ENCODE measurements around the gene ADH5.
"Not testable (repeated sequence)": the region's sequence is repeated elsewhere in the genome, so short reads cannot be mapped to it uniquely, and the experiment has no call there.

The ADH5 gene

DNA sequence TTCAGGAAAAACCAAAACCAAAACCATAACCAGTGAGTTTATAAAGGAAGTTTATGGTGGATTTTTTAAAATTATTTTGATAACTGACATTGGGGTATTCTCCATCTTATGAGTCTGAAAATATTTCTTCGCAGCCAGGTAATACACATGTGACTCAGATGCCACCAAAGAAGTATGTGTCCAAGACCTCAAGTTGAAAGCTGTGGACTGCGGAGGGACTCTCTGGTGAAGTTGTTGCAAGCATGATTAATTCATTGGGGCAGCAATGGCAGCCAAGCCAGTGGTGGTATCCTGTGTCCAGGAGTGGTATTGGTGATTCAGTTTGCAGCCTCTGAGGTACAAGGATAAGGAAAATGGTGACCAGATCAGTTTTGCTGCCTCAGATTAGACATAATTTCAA lies 14.0 kb upstream of the ADH5 start:
- H3K4me1 ChIP-seq: no peaks in the 10 kb centered on the region
- no peaks in the 10 kb centered on the region for H3K9me3 ChIP-seq
- H3K27me3 ChIP-seq: 0 out of 2 replicates have a peak, but pooled peaks cover 4% of the 10 kb centered on the region
- no peaks in the 10 kb centered on the region for H3K36me3 ChIP-seq
- DNase-seq: no peak
- H3K4me3 ChIP-seq (ENCODE audit: low read depth, low read length): no peak overlapping the region
- TF ChIP-seq, protein P1, sequence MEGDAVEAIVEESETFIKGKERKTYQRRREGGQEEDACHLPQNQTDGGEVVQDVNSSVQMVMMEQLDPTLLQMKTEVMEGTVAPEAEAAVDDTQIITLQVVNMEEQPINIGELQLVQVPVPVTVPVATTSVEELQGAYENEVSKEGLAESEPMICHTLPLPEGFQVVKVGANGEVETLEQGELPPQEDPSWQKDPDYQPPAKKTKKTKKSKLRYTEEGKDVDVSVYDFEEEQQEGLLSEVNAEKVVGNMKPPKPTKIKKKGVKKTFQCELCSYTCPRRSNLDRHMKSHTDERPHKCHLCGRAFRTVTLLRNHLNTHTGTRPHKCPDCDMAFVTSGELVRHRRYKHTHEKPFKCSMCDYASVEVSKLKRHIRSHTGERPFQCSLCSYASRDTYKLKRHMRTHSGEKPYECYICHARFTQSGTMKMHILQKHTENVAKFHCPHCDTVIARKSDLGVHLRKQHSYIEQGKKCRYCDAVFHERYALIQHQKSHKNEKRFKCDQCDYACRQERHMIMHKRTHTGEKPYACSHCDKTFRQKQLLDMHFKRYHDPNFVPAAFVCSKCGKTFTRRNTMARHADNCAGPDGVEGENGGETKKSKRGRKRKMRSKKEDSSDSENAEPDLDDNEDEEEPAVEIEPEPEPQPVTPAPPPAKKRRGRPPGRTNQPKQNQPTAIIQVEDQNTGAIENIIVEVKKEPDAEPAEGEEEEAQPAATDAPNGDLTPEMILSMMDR (IDR thresholded peaks at IDR 0.05; ENCODE audit: low read depth, low read length): no peak

DNA sequence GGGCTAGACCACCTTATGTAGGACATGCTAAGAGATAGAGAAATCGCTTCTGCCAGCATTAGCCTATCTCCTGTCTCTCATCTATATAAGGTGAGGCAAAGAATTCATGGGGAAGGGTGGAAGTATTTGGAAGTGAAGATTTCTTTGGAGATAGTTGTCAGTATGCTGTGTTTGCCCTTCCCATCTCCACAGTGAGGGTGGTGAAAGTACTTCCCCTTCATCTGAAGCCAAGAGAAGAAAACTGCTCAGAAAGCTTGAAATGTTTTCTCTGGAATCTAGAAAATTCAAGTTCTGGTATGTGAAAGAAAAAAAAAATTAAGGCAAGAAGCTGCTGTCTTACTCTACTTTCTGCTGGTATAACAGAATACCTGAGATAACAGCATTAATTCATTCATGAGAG lies 12.3 kb upstream of the ADH5 start:
- no peak for DNase-seq
- H3K9me3 ChIP-seq: no peaks in the 10 kb centered on the region
- no peaks in the 10 kb centered on the region for H3K4me1 ChIP-seq
- H3K36me3 ChIP-seq: no peaks in the 10 kb centered on the region
- TF ChIP-seq, protein P1 (IDR thresholded peaks at IDR 0.05; ENCODE audit: low read depth, low read length): no peak
- H3K4me3 ChIP-seq (ENCODE audit: low read depth, low read length): no peak overlapping the region
- H3K27me3 ChIP-seq: 0 out of 2 replicates have a peak, but pooled peaks cover 4% of the 10 kb centered on the region

DNA sequence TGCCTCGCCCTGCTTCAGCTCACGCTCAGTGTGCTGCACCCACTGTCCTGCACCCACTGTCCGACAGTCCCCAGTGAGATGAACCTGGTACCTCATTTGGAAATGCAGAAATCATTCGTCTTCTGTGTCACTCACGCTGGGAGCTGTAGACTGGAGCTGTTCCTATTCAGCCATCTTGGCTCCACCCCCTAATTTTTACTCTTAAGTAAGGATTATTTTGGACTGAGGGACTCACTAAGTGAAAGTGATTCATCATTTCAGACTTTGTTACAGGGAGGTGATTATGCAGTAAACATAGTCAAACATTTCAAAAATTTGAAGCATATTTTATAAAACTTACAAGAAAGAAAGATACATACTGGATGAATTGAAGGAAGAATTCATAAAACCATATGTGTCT lies 11.2 kb upstream of the ADH5 start:
- H3K9me3 ChIP-seq; H3K4me1 ChIP-seq; DNase-seq; H3K27me3 ChIP-seq; H3K36me3 ChIP-seq; H3K4me3 ChIP-seq (ENCODE audit: low read depth, low read length): not testable (repeated sequence)

DNA sequence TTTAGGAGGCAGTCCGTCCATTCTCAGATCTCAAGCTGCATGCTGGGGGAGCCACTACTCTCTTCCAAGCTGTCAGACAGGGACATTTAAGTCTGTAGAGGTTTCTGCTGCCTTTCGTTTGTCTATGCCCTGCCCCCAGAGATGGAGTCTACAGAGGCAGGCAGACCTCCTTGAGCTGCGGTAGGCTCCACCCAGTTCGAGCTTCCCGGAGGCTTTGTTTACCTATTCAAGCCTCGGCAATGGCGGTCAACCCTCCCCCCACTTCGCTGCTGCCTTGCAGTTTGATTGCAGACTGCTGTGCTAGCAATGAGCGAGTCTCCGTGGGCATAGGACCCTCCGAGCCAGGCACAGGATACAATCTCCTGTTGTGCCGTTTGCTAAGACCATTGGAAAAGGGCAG lies 10.7 kb upstream of the ADH5 start:
- Histone ChIP-seq H3K4me1 (no peaks in the 10 kb centered on the region), H3K27me3 (0 out of 2 replicates have a peak, but pooled peaks cover 4% of the 10 kb centered on the region), H3K9me3 (no peaks in the 10 kb centered on the region), H3K4me3 (ENCODE audit: low read depth, low read length) (no peak overlapping the region), H3K36me3 (no peaks in the 10 kb centered on the region)
- DNase-seq: no peak
- TF ChIP-seq, protein P1 (IDR thresholded peaks at IDR 0.05; ENCODE audit: low read depth, low read length): no peak

DNA sequence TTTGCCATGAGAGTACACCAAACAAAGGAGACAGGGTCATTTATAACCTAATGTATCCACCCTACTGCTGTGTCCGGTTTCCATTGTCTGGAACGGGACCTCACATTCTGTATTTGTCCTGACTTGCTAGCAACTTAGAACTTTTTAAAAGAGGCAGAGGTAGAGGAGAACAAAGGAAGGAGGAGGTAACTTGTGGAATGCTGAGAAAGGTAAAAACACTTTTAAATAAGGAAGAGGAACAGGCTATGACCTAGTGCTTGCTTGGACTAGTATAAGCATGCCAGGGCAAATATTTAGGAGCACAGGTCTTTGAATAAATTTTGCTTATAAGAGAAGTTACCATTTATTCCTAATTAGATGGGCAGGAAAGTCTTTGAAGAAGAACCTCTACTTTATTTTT lies 3.3 kb upstream of the ADH5 start:
- not testable (repeated sequence) for H3K4me3 ChIP-seq (ENCODE audit: low read depth, low read length); H3K4me1 ChIP-seq; H3K36me3 ChIP-seq; H3K27me3 ChIP-seq; H3K9me3 ChIP-seq; DNase-seq

DNA sequence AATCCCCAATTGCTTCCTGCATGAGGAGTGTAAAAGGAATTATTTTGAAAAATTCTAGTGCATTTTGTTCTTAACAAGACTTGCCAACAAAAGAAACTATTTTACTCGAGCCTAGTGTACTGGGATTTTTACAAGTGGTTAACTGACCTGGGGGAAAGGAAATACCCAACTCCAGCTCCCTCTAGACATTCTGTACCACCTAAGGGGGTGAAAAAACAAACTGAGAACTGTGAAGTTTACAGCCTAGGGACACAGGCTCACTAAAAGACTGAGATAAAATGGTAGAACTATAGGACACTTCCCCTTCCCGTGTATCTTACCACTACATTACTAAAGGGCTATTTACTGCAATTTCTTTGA lies 2.6 kb upstream of the ADH5 start:
- TF ChIP-seq, protein P1 (IDR thresholded peaks at IDR 0.05; ENCODE audit: low read depth, low read length): no peak
- H3K36me3 ChIP-seq: no peaks in the 10 kb centered on the region
- DNase-seq: no peak

DNA sequence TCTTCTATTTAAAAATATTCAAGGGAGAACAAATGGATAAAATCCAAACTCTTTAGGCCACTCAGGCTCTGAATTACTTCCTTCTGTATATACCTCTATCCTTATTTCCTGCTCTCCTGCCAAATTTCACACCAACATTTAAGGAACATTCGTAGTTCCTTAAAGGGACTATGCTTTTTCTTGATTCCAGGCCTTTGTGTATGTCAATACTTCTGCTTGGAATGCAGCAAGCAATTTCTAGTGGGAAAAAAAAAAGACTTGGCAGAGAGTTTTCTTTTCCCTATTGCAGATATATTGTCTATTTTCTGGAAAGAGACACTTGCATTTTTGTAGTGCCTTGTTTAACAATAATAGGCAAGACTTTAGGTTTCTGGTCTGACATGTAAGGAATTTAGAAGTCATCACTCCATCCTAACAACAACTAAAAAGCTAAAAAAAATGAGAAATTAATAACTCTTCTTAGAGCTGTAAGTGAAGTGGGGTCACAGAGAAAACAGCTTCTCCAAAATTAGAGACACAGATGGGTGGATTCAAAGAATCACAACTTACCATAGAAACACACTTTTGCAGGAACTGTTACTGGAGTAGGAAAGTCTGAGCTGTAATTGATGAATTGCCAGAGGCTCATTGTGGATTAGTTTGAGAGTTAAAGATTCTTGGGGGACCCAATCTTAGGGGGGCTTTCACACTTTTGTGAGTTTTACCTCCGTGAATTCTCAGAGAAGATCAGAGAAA lies 2.1 kb upstream of the ADH5 start:
- Histone ChIP-seq H3K4me3 (ENCODE audit: low read depth, low read length) (no peak overlapping the region), H3K36me3 (no peaks in the 10 kb centered on the region), H3K27me3 (0 out of 2 replicates have a peak, but pooled peaks cover 5% of the 10 kb centered on the region), H3K4me1 (no peaks in the 10 kb centered on the region), H3K9me3 (no peaks in the 10 kb centered on the region)
- no peak for DNase-seq
- TF ChIP-seq, protein P1 (IDR thresholded peaks at IDR 0.05; ENCODE audit: low read depth, low read length): no peak

More for the DNA sequence above, 2.6 kb upstream of the ADH5 start:
- Histone ChIP-seq H3K9me3 (no peaks in the 10 kb centered on the region), H3K4me3 (ENCODE audit: low read depth, low read length) (no peak overlapping the region), H3K4me1 (no peaks in the 10 kb centered on the region), H3K27me3 (0 out of 2 replicates have a peak, but pooled peaks cover 5% of the 10 kb centered on the region)

Measured in BE2C (cell line).